Testis (tissue), 2 donors: ENCODE measurements around the gene SNX20.

Experiments
- CTCF ChIP-seq, 3 experiments: fragments of 450-650 bp in 2 of 3; fragments of 200-600 bp in 1 of 3; sonication (generic) in 1 of 3; IDR thresholded peaks; one replicate each; pipeline ENCODE4 v1.5.1; 2016 to 2019; ENCODE audit warnings: antibody characterized with exemption in 3 of 3, mild to moderate bottlenecking in 2 of 3, moderate library complexity in 1 of 3
- POLR2A ChIP-seq: fragments of 450-650 bp; IDR thresholded peaks from one replicate; pipeline ENCODE4 v1.6.1; 2017; ENCODE audit warnings: antibody characterized with exemption, mild to moderate bottlenecking, moderate library complexity

- TF ChIP-seq CTCF (IDR thresholded peaks at IDR 0.05) (no peak), POLR2A (no peak)
Observed at GRCh38 chr16:50631249-50631984, 49.7 kb downstream of the SNX20 start.
